HG02885 (cell line): Measurements from ENCODE around the gene TMEM150A.
"Not testable (repeated sequence)": the region's sequence is repeated elsewhere in the genome, so short reads cannot be mapped to it uniquely, and the experiment has no call there.

ENCODE experiments used
- ATAC-seq: cut with Tn5 transposase; IDR thresholded peaks from one replicate; pipeline ENCODE4 v1.9.1; 2021; ENCODE audit warnings: mild to moderate bottlenecking; ENCODE audit not compliant: unreplicated experiment, poor library complexity

The TMEM150A gene

GRCh38 chr2:85602476-85603234, at the start of gene TMEM150A:
TSS of gene TMEM150A (minus strand) at chr2:85602698. CDS start at chr2:85601948, 750 bp downstream.
- peak; percentile 95 for ATAC-seq

- no peak for ATAC-seq
These were observed 49.6 kb upstream of the TMEM150A start for GRCh38 chr2:85652056-85652455.

- no peak for ATAC-seq
These were observed 48.6 kb upstream of the TMEM150A start for GRCh38 chr2:85651097-85651496.

- ATAC-seq: no peak
These were observed 48.0 kb upstream of the TMEM150A start for GRCh38 chr2:85650456-85650855.

GRCh38 chr2:85649201-85650190, 47.0 kb upstream of the TMEM150A start:
- ATAC-seq: no peak

GRCh38 chr2:85648619-85649018, 46.1 kb upstream of the TMEM150A start:
- ATAC-seq: peak; percentile 29

- peak; percentile 76 for ATAC-seq
These were observed 45.5 kb upstream of the TMEM150A start for GRCh38 chr2:85647823-85648526.

GRCh38 chr2:85646166-85646565, 43.7 kb upstream of the TMEM150A start:
- no peak for ATAC-seq

- no peak for ATAC-seq
These were observed 42.4 kb upstream of the TMEM150A start for GRCh38 chr2:85644909-85645308.

- ATAC-seq: peak; percentile 75
These were observed 40.2 kb upstream of the TMEM150A start for GRCh38 chr2:85642725-85643124.

GRCh38 chr2:85635636-85636035, 33.1 kb upstream of the TMEM150A start:
- ATAC-seq: no peak

- ATAC-seq: no peak
These were observed 32.5 kb upstream of the TMEM150A start for GRCh38 chr2:85635011-85635410.

GRCh38 chr2:85631316-85631715, 28.8 kb upstream of the TMEM150A start:
- ATAC-seq: no peak

- no peak for ATAC-seq
These were observed 26.2 kb upstream of the TMEM150A start for GRCh38 chr2:85628658-85629057.

- ATAC-seq: no peak
These were observed 21.5 kb upstream of the TMEM150A start for GRCh38 chr2:85623991-85624390.

GRCh38 chr2:85621338-85621737, 18.8 kb upstream of the TMEM150A start:
- ATAC-seq: no peak

- ATAC-seq: no peak
These were observed 17.1 kb upstream of the TMEM150A start for GRCh38 chr2:85619617-85620016.

- ATAC-seq: not testable (repeated sequence)
These were observed 15.2 kb upstream of the TMEM150A start for GRCh38 chr2:85617723-85618122.

GRCh38 chr2:85615413-85615728, 12.9 kb upstream of the TMEM150A start:
- no peak for ATAC-seq

- ATAC-seq: not testable (repeated sequence)
These were observed 12.3 kb upstream of the TMEM150A start for GRCh38 chr2:85614757-85615156.
